ENCODE data around the gene SEC23B. TPM values are rescaled to one million over a fixed set of nuclear protein-coding genes. Genes with fewer than 3 reads are reported as not detected.
"Not testable (repeated sequence)": the region's sequence is repeated elsewhere in the genome, so short reads cannot be mapped to it uniquely, and the experiment has no call there.

SEC23B gene
- total and polyA plus RNA-seq, 2 donors (not counting 3 experiments of a cell fraction or from before 2014, with no cell fraction given): 38.0 to 44.0 TPM

GRCh38 chr20:18524646-18525045 is 16.9 kb downstream of the SEC23B start:
- BruUV-seq (replicated peaks): no TSS peak
- dilution Hi-C loops (cut with MboI; ENCODE audit: extremely low pct_ligation_motif_present, low sequenced_read_pairs): no loop called here
- H3K9ac ChIP-seq (replicated peaks; ENCODE audit: extremely low read depth, insufficient read depth, low read length): no peak overlapping the region
- no peak overlapping the region for H3K27ac ChIP-seq (ENCODE audit: insufficient read depth, low read depth, low read length)
- no peaks in the 10 kb centered on the region for H4K20me1 ChIP-seq (replicated peaks; ENCODE audit: control insufficient read depth, extremely low read depth, insufficient read depth, low read length)
- no peaks in the 10 kb centered on the region for H3K79me2 ChIP-seq (ENCODE audit: control insufficient read depth, insufficient read depth, low read length)
- no peak overlapping the region for H3K4me3 ChIP-seq (replicated peaks in 1 of 3; ENCODE audit: insufficient read depth in 1 of 3, low read depth in 1 of 3, low read length in 3 of 3)
- H3K4me2 ChIP-seq (ENCODE audit: insufficient read depth, low read length): no peak overlapping the region
- H3K9me3 ChIP-seq (replicated peaks; ENCODE audit: control insufficient read depth, insufficient read depth, low read length): no peaks in the 10 kb centered on the region
- ChIA-PET CTCF (no interaction called here), POLR2A (no interaction called here)
- H3K9me1 ChIP-seq (replicated peaks; ENCODE audit: control insufficient read depth, extremely low read depth, insufficient read depth, low read length): no peaks in the 10 kb centered on the region
- FAIRE-seq (no peak), DNase-seq (ENCODE audit: low read depth, low spot score) (no peak)
- H3K36me3 ChIP-seq (ENCODE audit: control insufficient read depth in 2 of 2, extremely low read depth in 1 of 2, insufficient read depth in 2 of 2, low read length in 2 of 2): peaks cover 21 to 31% of the 10 kb centered on the region in 2 experiments
- intact Hi-C loops (cut with micrococcal nuclease): no loop called here
- TF ChIP-seq MYC (IDR thresholded peaks at IDR 0.05; ENCODE audit: low read depth, low read length) (no peak), GATA2 (IDR thresholded peaks at IDR 0.05; ENCODE audit: insufficient read depth, insufficient read length, low read depth, low read length) (no peak)
- no peaks in the 10 kb centered on the region for H3K27me3 ChIP-seq (ENCODE audit: control insufficient read depth in 2 of 2, insufficient read depth in 2 of 2, low read length in 2 of 2)
- no peaks in the 10 kb centered on the region for H3K4me1 ChIP-seq (ENCODE audit: control insufficient read depth, extremely low read depth, insufficient read depth, low read length)
- no peak overlapping the region for H2AFZ ChIP-seq (ENCODE audit: low read depth, low read length)

GRCh38 chr20:18526761-18527160 is 19.0 kb downstream of the SEC23B start:
- H3K4me3 ChIP-seq (replicated peaks in 1 of 3; ENCODE audit: insufficient read depth in 1 of 3, low read depth in 1 of 3, low read length in 3 of 3); BruUV-seq (replicated peaks); H3K79me2 ChIP-seq (ENCODE audit: control insufficient read depth, insufficient read depth, low read length); H2AFZ ChIP-seq (ENCODE audit: low read depth, low read length); POLR2A ChIA-PET; intact Hi-C loops (cut with micrococcal nuclease); H3K9ac ChIP-seq (replicated peaks; ENCODE audit: extremely low read depth, insufficient read depth, low read length); H4K20me1 ChIP-seq (replicated peaks; ENCODE audit: control insufficient read depth, extremely low read depth, insufficient read depth, low read length); H3K4me2 ChIP-seq (ENCODE audit: insufficient read depth, low read length); H3K4me1 ChIP-seq (ENCODE audit: control insufficient read depth, extremely low read depth, insufficient read depth, low read length); H3K9me3 ChIP-seq (replicated peaks; ENCODE audit: control insufficient read depth, insufficient read depth, low read length); FAIRE-seq; H3K27me3 ChIP-seq (ENCODE audit: control insufficient read depth in 2 of 2, insufficient read depth in 2 of 2, low read length in 2 of 2); dilution Hi-C loops (cut with MboI; ENCODE audit: extremely low pct_ligation_motif_present, low sequenced_read_pairs); H3K9me1 ChIP-seq (replicated peaks; ENCODE audit: control insufficient read depth, extremely low read depth, insufficient read depth, low read length); DNase-seq (ENCODE audit: low read depth, low spot score); H3K27ac ChIP-seq (ENCODE audit: insufficient read depth, low read depth, low read length); CTCF ChIA-PET: not testable (repeated sequence)
- H3K36me3 ChIP-seq (ENCODE audit: control insufficient read depth in 2 of 2, extremely low read depth in 1 of 2, insufficient read depth in 2 of 2, low read length in 2 of 2): peaks cover 23 to 40% of the 10 kb centered on the region in 2 experiments

Measured in endothelial cell of umbilical vein (primary cell).